A549 (cell line): ENCODE measurements around the gene DST. TPM values are rescaled to one million over a fixed set of nuclear protein-coding genes. Genes with fewer than 3 reads are reported as not detected.

Source experiments
- ATAC-seq, 2 experiments: fragments of 200-7000 bp in 1 of 2; fragments of >200 bp in 1 of 2; cut with Nextera tagmentation in 1 of 2; cut with Tn5 transposase in 1 of 2; 3 replicates each; pipeline versions ENCODE4 v1.8.0 to v1.9.1; 2018 to 2020; ENCODE audit warnings: mild to moderate bottlenecking in 1 of 2, moderate library complexity in 1 of 2
- CTCF ChIA-PET: fragments of 300-600 bp; sonication (Branson Sonifier 250); formaldehyde crosslinking; extraction: SDS; loops from one replicate; lab custom pipeline; 2021; ENCODE audit warnings: antibody characterized with exemption, inconsistent platforms; lab: Yijun Ruan, JAX
- POLR2A ChIA-PET: fragments of 350-600 bp; formaldehyde crosslinking; extraction: SDS; loops from one replicate; lab custom pipeline; 2021; ENCODE audit warnings: antibody characterized with exemption, inconsistent platforms; lab: Yijun Ruan, JAX
- DNase-seq, 2 experiments: peaks; one replicate each; pipeline versions ENCODE4 v3.0.0 to v3.0.0-alpha.2; 2011 to 2016; ENCODE audit warnings: low read depth in 1 of 2, low spot score in 1 of 2
- FAIRE-seq: peaks from 2 replicates; lab custom pipeline; 2011; peaks lifted over from hg19 to GRCh38; lab: Jason Lieb, UNC
- H3K27ac ChIP-seq, 2 experiments: fragments of >200 bp; sonication (Bioruptor Twin); formaldehyde crosslinking; 3 replicates each; pipeline ENCODE4 v1.5.1; 2016 to 2017
- H3K4me1 ChIP-seq: fragments of >200 bp; sonication (Bioruptor Twin); formaldehyde crosslinking; 3 replicates; pipeline ENCODE4 v1.6.1; 2016
- H3K4me2 ChIP-seq: fragments of >200 bp; sonication (Bioruptor Twin); formaldehyde crosslinking; 3 replicates; pipeline ENCODE4 v1.6.1; 2016
- H3K4me3 ChIP-seq: fragments of >200 bp; sonication (Bioruptor Twin); formaldehyde crosslinking; 3 replicates; pipeline ENCODE4 v1.5.1; 2016
- H3K9me3 ChIP-seq: fragments of >200 bp; sonication (Bioruptor Twin); formaldehyde crosslinking; 3 replicates; pipeline ENCODE4 v1.6.1; 2016
- CEBPB ChIP-seq, 2 experiments: fragments of >200 bp in 1 of 2; sonication (Bioruptor Twin) in 1 of 2; formaldehyde crosslinking in 1 of 2; IDR thresholded peaks; 2 replicates each; pipeline ENCODE4 v1.6.1; 2012 to 2016
- EP300 ChIP-seq, 2 experiments: fragments of >200 bp; sonication (Bioruptor Twin); formaldehyde crosslinking; IDR thresholded peaks; 2 replicates in 1 of 2; 3 replicates in 1 of 2; pipeline ENCODE4 v1.6.1; 2016 to 2017
- FOSL2 ChIP-seq, 2 experiments: fragments of 450-650 bp in 1 of 2; fragments of >200 bp in 1 of 2; sonication (Bioruptor Twin) in 1 of 2; formaldehyde crosslinking; IDR thresholded peaks; 2 replicates each; pipeline versions ENCODE4 v1.5.0 to v1.6.1; 2016 to 2020; ENCODE audit warnings: mild to moderate bottlenecking in 1 of 2, moderate library complexity in 1 of 2
- GATA3 ChIP-seq: IDR thresholded peaks from 2 replicates; pipeline ENCODE4 v1.6.1; 2012; ENCODE audit warnings: borderline replicate concordance
- JUN ChIP-seq, 2 experiments: fragments of >200 bp; sonication (Bioruptor Twin); formaldehyde crosslinking; IDR thresholded peaks; 2 replicates in 1 of 2; 3 replicates in 1 of 2; pipeline ENCODE4 v1.6.1; 2016 to 2017
- JUNB ChIP-seq: fragments of >200 bp; sonication (Bioruptor Twin); formaldehyde crosslinking; IDR thresholded peaks from 2 replicates; pipeline ENCODE4 v1.6.1; 2016
- KDM5A ChIP-seq: fragments of 200-600 bp; sonication (generic); IDR thresholded peaks from 2 replicates; pipeline ENCODE4 v1.6.1; 2016; ENCODE audit warnings: antibody characterized with exemption, mild to moderate bottlenecking
- MAFK ChIP-seq: fragments of 450-650 bp; IDR thresholded peaks from 2 replicates; pipeline ENCODE4 v1.6.1; 2014; ENCODE audit not compliant: partially characterized antibody
- MYC ChIP-seq: IDR thresholded peaks from 2 replicates; pipeline ENCODE4 v1.6.1; 2012; ENCODE audit warnings: mild to moderate bottlenecking, inconsistent platforms, low read length, improper control_type of control experiment, borderline replicate concordance
- NPAS2 ChIP-seq: fragments of 250-450 bp; sonication (Bioruptor Pico); IDR thresholded peaks from 2 replicates; pipeline ENCODE4 v1.8.0; 2022; ENCODE audit warnings: mild to moderate bottlenecking, moderate library complexity, borderline replicate concordance
- RCOR1 ChIP-seq: fragments of 150-350 bp; IDR thresholded peaks from 2 replicates; pipeline ENCODE4 v1.6.1; 2014; ENCODE audit warnings: antibody characterized with exemption, low read length, low read depth
- SMC3 ChIP-seq: fragments of >200 bp; sonication (Bioruptor Twin); formaldehyde crosslinking; IDR thresholded peaks from 3 replicates; pipeline ENCODE4 v1.6.1; 2018; ENCODE audit warnings: inconsistent platforms
- ZC3H11A ChIP-seq: fragments of 450-650 bp; IDR thresholded peaks from 2 replicates; pipeline ENCODE4 v1.6.1; 2014; ENCODE audit warnings: antibody characterized with exemption, mild to moderate bottlenecking
- WGBS: methylation state at CpG from one replicate; pipeline ENCODE4 v1.1.6; 2017; ENCODE audit errors: missing lambda C conversion rate; 5-methylcytosine and 5-hydroxymethylcytosine counted together
- polyA plus RNA-seq, 4 experiments: library from polyadenylated mRNA; depleted of rRNA in 3 of 4; stranded (reverse); fragments of >200 nt; fragmentation: RNase III in 1 of 4; extraction: RNeasy Plus Mini Kit Qiagen cat#74134 plus additional on column Dnase treatment in 1 of 4; gene quantifications; 2 replicates in 3 of 4; 3 replicates in 1 of 4; pipeline ENCODE4 v1.2.3, GENCODE V29; 2011 to 2017
- TF ChIP-seq, protein P1 (sequence below): fragments of 200-600 bp; sonication (generic); IDR thresholded peaks from 2 replicates; pipeline ENCODE4 v1.6.1; 2016; ENCODE audit warnings: antibody characterized with exemption, mild to moderate bottlenecking, moderate library complexity
- TF ChIP-seq, protein P2 (sequence below): IDR thresholded peaks from 2 replicates; pipeline ENCODE4 v1.6.1; 2012

Gene DST
- polyA plus RNA-seq, 2 of the 4 experiments (the other 2 are of a cell fraction): 32.4 to 99.0 TPM

DNA sequence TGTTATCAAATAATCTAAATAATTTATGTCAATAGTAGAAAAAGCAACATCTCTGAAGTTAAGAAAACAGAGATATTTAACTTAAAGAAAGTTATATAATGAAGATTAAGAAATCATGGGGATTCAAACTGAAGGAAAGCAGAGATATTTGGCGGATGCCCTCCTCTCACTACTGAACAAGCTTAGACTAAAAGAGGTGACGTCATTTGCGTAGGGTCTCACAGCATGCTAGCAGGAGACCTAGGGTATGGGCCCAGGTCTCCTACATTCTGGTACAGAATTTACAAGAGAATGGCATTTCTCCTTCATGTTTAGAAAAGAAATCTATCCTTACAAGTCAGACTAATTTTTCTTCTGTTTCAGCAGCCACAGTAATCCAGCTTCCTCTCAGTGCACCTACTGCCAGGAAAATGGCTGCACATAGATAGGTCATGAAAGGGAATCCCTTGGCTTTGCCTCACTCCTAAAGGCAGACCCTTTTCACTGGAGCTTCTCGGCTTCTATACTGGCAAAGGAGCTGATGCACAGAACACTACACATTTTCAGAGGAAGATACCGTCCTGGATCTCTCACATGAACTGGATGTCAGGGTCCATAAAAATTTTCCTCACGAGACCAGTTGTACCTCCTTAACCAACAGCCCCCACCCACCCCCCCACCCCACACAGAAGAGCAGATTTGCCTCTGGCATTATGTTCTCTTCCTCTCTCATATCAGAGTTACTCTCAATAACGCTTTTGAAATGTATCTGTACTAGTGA lies 41.8 kb upstream of the DST start:
- Histone ChIP-seq H3K9me3 (no peaks in the 10 kb centered on the region), H3K4me1 (peaks cover 70% of the 10 kb centered on the region), H3K4me3 (no peak overlapping the region), H3K4me2 (peak overlapping the region; percentile 76), H3K27ac (peak overlapping the region; percentile 53 to 81)
- WGBS: 76% methylated on average over 7 of the region's 7 CpGs
- no peak for FAIRE-seq
- POLR2A ChIA-PET: interaction anchor here (0.6 to 1.2 kb wide), 3 partner anchors 8 to 42 kb away, joined by 3 to 6 read pairs (median 4); partner anchors contain the start of gene DST
- CTCF ChIA-PET: interaction anchor here (1.4 to 3.5 kb wide), 3 partner anchors 14 to 167 kb away, joined by 3 to 13 read pairs (median 5); no protein-coding TSS in a partner anchor
- no peak for TF ChIP-seq GATA3
- TF ChIP-seq NPAS2 (CRISPR knock-in tag): no peak
- TF ChIP-seq, protein P1, sequence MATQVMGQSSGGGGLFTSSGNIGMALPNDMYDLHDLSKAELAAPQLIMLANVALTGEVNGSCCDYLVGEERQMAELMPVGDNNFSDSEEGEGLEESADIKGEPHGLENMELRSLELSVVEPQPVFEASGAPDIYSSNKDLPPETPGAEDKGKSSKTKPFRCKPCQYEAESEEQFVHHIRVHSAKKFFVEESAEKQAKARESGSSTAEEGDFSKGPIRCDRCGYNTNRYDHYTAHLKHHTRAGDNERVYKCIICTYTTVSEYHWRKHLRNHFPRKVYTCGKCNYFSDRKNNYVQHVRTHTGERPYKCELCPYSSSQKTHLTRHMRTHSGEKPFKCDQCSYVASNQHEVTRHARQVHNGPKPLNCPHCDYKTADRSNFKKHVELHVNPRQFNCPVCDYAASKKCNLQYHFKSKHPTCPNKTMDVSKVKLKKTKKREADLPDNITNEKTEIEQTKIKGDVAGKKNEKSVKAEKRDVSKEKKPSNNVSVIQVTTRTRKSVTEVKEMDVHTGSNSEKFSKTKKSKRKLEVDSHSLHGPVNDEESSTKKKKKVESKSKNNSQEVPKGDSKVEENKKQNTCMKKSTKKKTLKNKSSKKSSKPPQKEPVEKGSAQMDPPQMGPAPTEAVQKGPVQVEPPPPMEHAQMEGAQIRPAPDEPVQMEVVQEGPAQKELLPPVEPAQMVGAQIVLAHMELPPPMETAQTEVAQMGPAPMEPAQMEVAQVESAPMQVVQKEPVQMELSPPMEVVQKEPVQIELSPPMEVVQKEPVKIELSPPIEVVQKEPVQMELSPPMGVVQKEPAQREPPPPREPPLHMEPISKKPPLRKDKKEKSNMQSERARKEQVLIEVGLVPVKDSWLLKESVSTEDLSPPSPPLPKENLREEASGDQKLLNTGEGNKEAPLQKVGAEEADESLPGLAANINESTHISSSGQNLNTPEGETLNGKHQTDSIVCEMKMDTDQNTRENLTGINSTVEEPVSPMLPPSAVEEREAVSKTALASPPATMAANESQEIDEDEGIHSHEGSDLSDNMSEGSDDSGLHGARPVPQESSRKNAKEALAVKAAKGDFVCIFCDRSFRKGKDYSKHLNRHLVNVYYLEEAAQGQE: no peak
- TF ChIP-seq RCOR1: no peak
- TF ChIP-seq JUN (IDR thresholded peaks at IDR 0.05): no peak
- no peak for DNase-seq
- ATAC-seq: no peak; a peak in 1 of 6 replicates

DNA sequence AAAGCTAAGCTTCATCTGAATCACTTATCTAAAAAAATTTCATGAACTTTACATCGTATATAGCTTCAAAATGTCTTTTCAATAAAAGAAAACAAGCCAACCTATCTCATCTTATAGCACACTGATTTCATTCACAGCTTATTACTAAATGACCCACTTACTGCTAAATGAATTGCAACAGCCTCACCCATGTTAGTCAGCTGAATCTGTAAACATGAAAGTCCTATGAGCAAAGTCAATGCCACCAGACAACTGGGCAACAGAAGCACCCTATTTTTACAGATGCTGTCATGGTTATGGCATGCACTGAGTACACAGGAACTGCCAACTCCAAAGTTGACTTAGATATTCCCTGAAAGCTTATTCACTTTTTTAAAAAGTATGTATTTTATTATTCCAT lies 41.2 kb upstream of the DST start:
- FAIRE-seq: no peak
- CTCF ChIA-PET: interaction anchor here (0.7 to 3.5 kb wide), 4 partner anchors 9 to 46 kb away, joined by 3 to 13 read pairs (median 4); no protein-coding TSS in a partner anchor
- peak; percentile 87 to 96 for ATAC-seq
- 20% methylated on average over 1 of the region's 1 CpG for WGBS
- peak overlapping the region; percentile 76 for H3K4me2 ChIP-seq
- peak; percentile 40 to 79 for DNase-seq
- peak overlapping the region; percentile 58 to 61 for H3K27ac ChIP-seq
- H3K9me3 ChIP-seq: no peaks in the 10 kb centered on the region
- H3K4me3 ChIP-seq: no peak overlapping the region
- peaks cover 64% of the 10 kb centered on the region for H3K4me1 ChIP-seq
- TF ChIP-seq SMC3 (0 out of 3 replicates have a peak, but pooled peaks have one; percentile 9), JUN (IDR thresholded peaks at IDR 0.05) (peak; percentile 41 to 59; a peak in 2 of 5 replicates), MAFK (no peak), EP300 (IDR thresholded peaks at IDR 0.05) (peak; percentile 18 to 32; a peak in 2 of 5 replicates), CEBPB (IDR thresholded peaks at IDR 0.05) (peak; percentile 56 to 77), GATA3 (peak; percentile 50; the same call in 1 of the 2 replicates), JUNB (peak; percentile 69), FOSL2 (IDR thresholded peaks at IDR 0.05) (peak; percentile 43; the same call in 1 of the 2 replicates), FOSL2 (CRISPR knock-in tag; IDR thresholded peaks at IDR 0.05) (peak; percentile 82), ZC3H11A (no peak)
- TF ChIP-seq, protein P2, sequence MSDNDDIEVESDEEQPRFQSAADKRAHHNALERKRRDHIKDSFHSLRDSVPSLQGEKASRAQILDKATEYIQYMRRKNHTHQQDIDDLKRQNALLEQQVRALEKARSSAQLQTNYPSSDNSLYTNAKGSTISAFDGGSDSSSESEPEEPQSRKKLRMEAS: 0 out of 2 replicates have a peak, but pooled peaks have one; percentile 24
- POLR2A ChIA-PET: interaction anchor here (0.6 to 1.2 kb wide), 3 partner anchors 9 to 41 kb away, joined by 3 to 6 read pairs (median 4); partner anchors contain the start of gene DST

- H3K4me2 ChIP-seq: no peak overlapping the region; the same call in 2 of the 3 replicates
- WGBS: 100% methylated on average over 1 of the region's 1 CpG
- H3K27ac ChIP-seq: peak overlapping the region in 1 of 2 experiments; percentile 30; a peak in 2 of 6 replicates
- FAIRE-seq (no peak), ATAC-seq (no peak), DNase-seq (no peak)
- peaks cover 56% of the 10 kb centered on the region for H3K4me1 ChIP-seq
- no peaks in the 10 kb centered on the region for H3K9me3 ChIP-seq
- H3K4me3 ChIP-seq: no peak overlapping the region
- ChIA-PET CTCF (interaction anchor here (1.0 to 1.2 kb wide), 2 partner anchors 10 to 15 kb away, joined by 3 read pairs; no protein-coding TSS in a partner anchor), POLR2A (no interaction called here)
- no peak for TF ChIP-seq KDM5A
- TF ChIP-seq MYC: no peak
These were observed 39.9 kb upstream of the DST start for GRCh38 chr6:56682635-56683034.
